Measurements from ENCODE around the gene ARHGAP11A.

ARHGAP11A gene

DNA sequence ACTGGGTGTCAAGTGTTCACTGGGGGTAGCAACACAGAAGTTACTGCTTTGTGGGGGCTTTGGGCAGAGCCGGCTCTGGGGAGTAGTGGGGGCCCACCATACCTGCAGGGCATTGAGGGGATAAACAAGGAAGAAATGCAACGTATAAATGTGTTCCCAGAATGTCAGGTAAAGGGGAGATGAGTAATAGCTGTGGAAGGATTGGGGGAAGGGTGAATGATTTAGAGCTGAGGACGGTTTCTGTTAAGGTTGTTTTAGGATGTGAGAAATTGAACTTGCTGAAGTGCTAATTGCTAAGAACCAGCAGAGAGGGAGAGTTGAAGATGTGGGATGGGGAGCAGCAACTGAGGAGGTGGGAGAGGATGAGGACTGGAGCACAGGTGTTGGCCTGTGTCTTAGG is 36.9 kb downstream of the ARHGAP11A start:
- TF ChIP-seq CTCF (IDR thresholded peaks at IDR 0.05), result no peak
- no peak overlapping the region for H3K27ac ChIP-seq
- no peak for DNase-seq (ENCODE audit: low spot score)
- no peak overlapping the region for H3K4me3 ChIP-seq

GRCh38 chr15:32656091-32656490 is 40.8 kb downstream of the ARHGAP11A start:
- no peak for TF ChIP-seq CTCF (IDR thresholded peaks at IDR 0.05)
- Histone ChIP-seq H3K27ac (no peak overlapping the region), H3K4me3 (no peak overlapping the region)
- no peak for DNase-seq (ENCODE audit: low spot score)

DNA sequence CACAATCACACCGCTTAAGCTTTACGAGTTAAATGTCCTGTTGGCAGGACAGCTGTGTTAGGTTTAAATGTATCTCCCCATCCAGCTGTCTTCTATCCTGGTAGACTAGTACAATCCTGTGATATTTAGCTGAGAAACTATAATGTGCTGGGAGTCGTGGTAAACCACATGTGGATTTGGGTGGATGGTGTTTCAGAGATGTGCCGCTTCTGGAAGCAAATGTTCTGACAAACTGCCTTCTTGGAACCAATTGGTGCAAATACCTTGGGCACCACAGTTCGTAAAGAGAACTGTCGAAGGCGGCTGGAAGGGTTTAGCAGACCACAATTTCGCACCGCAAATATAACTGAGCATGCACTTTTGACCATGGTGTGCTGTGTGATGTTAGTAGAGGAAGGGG is 41.2 kb downstream of the ARHGAP11A start:
- TF ChIP-seq CTCF (IDR thresholded peaks at IDR 0.05), result no peak
- no peak overlapping the region for H3K27ac ChIP-seq
- no peak for DNase-seq (ENCODE audit: low spot score)
- H3K4me3 ChIP-seq, result no peak overlapping the region

DNA sequence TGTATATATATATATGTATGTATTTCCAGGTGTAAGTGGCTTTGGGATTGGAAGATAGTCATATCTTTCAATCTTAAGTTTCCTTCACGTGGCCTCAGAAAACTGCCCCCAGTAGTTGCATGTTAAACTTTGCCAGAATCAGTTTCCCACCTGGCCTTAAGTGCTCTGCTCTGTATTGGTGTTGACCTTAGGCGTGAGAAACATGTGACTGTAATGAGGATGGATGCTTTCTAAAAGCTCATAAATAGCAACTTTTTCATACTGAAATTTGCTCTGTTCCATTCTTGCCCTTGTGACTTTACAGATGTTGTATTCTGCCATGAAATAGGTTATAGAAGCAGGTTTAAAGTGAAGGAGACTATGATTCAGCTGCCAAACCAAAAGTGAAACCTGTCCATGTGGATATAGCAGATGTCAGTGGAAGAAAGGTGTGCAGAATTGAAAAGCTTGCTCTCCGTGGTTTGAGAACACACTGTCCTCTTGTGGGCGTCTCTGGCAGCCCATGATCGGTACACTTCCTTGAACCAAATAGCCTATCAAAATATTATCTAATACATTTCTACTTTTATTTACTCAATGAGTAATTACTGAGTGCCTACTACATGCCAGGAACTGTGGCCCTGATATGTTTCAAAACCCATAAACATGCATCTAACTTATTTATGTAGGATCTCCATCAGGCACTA is 42.0 kb downstream of the ARHGAP11A start:
- Histone ChIP-seq H3K4me3 (no peak overlapping the region), H3K27ac (no peak overlapping the region)
- no peak for DNase-seq (ENCODE audit: low spot score)
- TF ChIP-seq CTCF (IDR thresholded peaks at IDR 0.05), result no peak

- no peak for TF ChIP-seq CTCF (IDR thresholded peaks at IDR 0.05)
- H3K4me3 ChIP-seq, result no peak overlapping the region
- H3K27ac ChIP-seq, result no peak overlapping the region
- DNase-seq (ENCODE audit: low spot score), result no peak
These were observed 42.6 kb downstream of the ARHGAP11A start for GRCh38 chr15:32657941-32658340.

DNA sequence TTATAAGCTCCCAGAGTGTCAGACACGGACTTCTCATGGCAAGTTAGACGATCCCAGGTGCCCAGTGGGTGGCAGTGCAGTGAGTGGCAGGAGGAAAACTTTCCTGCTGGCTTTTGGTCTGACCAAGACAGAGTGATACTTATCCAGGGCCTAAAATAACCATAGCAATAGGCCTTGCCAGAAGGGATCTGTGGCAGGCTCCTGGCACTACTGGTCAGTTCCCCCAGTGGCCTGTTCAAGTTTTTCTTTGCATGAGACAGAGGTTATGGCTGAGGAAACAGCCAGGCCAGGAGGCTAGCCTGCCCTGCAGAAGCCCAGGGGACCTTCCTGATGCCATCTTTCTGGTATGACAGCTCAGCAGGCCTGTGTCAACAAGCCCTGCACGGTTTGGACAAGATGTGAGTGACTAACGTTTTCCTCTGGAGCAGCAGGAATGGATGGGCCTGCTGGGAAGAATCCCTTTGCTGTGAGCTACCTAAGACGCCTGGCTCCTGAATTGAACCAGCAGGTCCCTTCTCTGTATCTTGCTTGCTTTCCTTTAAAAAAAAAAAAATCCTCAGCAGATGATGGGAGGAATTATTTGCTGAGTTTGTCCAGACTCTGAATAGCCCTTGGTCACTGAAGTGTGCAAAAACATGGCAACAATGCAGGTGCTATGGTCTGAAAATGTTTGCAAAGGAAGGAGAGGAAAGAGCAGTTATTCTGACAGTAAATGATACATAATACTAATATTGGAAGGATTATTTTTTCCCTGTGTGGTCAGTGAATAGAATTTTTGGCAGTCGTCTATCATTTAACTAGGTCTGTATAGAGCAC is 44.2 kb downstream of the ARHGAP11A start:
- no peak for DNase-seq (ENCODE audit: low spot score)
- peak overlapping the region in 1 of 2 donors; percentile 3 for H3K27ac ChIP-seq
- no peak overlapping the region for H3K4me3 ChIP-seq
- TF ChIP-seq CTCF (IDR thresholded peaks at IDR 0.05), result no peak

DNA sequence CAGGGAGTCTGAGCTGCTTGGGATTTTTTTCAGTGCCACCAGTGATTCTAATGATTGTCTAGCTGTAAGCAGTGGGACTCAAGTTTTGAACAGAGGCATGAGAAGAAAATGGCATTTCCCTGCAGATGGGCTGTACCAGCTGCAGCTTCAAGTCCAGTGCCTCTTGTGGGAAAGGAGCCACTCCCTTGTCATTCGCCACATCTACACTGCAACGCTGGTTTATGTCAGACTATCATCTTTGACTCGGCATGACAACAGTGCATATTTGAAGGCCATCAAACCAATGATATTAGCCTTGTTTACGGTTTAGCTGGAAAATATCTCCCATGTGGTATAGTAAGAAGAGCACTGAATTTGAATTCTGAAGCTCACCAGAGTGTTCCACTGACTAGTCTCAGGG is 48.4 kb downstream of the ARHGAP11A start:
- DNase-seq (ENCODE audit: low spot score), result no peak
- H3K4me3 ChIP-seq, result no peak overlapping the region
- no peak overlapping the region for H3K27ac ChIP-seq
- no peak for TF ChIP-seq CTCF (IDR thresholded peaks at IDR 0.05)

Measured in coronary artery (tissue), 2 donors.